ENCODE data around the gene PDE6G.

The PDE6G gene

GRCh38 chr17:81612172-81612970, 44.0 kb downstream of the PDE6G start:
- no peak overlapping the region for H3K4me3 ChIP-seq (ENCODE audit: low read depth, low read length)
- no peak for TF ChIP-seq CTCF (IDR thresholded peaks at IDR 0.05; ENCODE audit: borderline replicate concordance, insufficient read depth, low read depth, low read length)

- H3K4me3 ChIP-seq (ENCODE audit: low read depth, low read length) = no peak overlapping the region
These were observed 46.6 kb downstream of the PDE6G start for GRCh38 chr17:81609541-81610311.

DNA sequence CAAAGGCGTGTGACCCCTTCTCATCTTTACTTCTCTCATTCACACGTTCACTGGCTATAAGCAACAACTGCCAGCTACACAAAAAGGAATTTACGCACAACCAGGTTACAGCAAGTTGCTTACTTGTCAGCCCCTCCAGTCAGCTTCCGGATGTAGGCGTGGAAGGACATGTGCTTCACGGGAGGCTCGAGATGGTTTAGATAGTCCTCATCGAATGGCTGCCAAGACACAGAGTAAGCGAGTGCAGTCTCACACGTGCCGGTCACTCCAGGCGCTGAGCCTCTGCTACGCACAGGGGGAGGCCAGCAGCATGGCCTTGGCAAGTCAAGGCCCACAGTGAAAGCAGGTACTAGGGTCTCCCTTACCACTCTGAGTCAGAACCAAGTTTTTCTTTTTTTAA, 47.7 kb downstream of the PDE6G start:
- H3K4me3 ChIP-seq (ENCODE audit: low read depth, low read length) = no peak overlapping the region
- no peak for TF ChIP-seq CTCF (IDR thresholded peaks at IDR 0.05; ENCODE audit: borderline replicate concordance, insufficient read depth, low read depth, low read length)

More at GRCh38 chr17:81609541-81610311, 46.6 kb downstream of the PDE6G start:
- TF ChIP-seq CTCF (IDR thresholded peaks at IDR 0.05; ENCODE audit: borderline replicate concordance, insufficient read depth, low read depth, low read length) = no peak

- no peak overlapping the region for H3K4me3 ChIP-seq (ENCODE audit: low read depth, low read length)
- no peak for TF ChIP-seq CTCF (IDR thresholded peaks at IDR 0.05; ENCODE audit: borderline replicate concordance, insufficient read depth, low read depth, low read length)
These were observed 48.3 kb downstream of the PDE6G start for GRCh38 chr17:81608082-81608481.

GRCh38 chr17:81607431-81607830, 48.9 kb downstream of the PDE6G start:
- no peak for TF ChIP-seq CTCF (IDR thresholded peaks at IDR 0.05; ENCODE audit: borderline replicate concordance, insufficient read depth, low read depth, low read length)
- H3K4me3 ChIP-seq (ENCODE audit: low read depth, low read length) = no peak overlapping the region

DNA sequence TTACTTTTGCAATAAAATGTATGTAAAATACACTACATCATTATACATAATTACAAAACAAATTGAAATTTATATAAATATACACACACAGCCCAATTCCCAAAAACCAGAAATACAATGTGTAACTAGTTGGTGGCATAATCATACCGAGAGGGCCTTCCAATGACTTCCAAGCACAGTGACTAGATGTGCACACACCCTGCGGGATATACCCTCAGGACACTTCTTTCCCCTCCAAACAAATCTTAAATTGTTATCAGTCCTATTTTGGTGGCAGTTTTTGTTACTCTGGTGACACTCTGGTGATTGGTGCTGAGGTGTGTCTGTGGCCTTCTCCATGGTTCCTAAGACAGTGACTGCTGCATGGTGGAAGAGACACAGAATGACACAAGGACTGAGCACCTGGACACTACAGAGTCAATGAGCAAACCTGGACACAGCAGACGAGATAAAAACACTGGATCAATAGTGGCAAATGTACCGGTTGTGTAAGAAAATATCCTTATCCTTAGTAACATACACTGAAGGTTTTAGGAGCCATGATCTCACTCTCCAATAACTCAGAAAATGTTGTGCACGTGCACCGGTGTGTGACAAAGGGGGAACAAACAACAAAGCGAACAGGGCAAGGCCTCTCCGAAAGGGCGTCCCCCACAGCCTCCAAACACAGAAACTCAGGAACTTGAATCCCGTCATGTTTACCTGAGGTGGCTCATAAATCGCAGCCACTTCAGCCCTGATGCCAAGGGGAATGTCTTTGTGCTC, 52.3 kb downstream of the PDE6G start:
- TF ChIP-seq CTCF (IDR thresholded peaks at IDR 0.05; ENCODE audit: borderline replicate concordance, insufficient read depth, low read depth, low read length) = no peak
- no peak overlapping the region for H3K4me3 ChIP-seq (ENCODE audit: low read depth, low read length)

All from GM12875 (cell line).